Activated CD8-positive, alpha-beta memory T cell treated with anti-CD3 and anti-CD28 coated beads, Interleukin-2, amount 50 U/mL, for 24 hours (primary cell): Measurements from ENCODE around the gene OR2T10.
"Not testable (repeated sequence)": the region's sequence is repeated elsewhere in the genome, so short reads cannot be mapped to it uniquely, and the experiment has no call there.

Experiments used
- DNase-seq: peaks from one replicate; pipeline ENCODE4 v3.0.0-alpha.2; 2020; ENCODE audit errors: extremely low read depth

The OR2T10 gene

GRCh38 chr1:248597589-248597988, at the start of gene OR2T10:
OR2T10 (minus strand) TSS chr1:248597700; CDS start chr1:248593768, 3,932 bp downstream.
- no peak for DNase-seq

GRCh38 chr1:248645178-248645577, 47.7 kb upstream of the OR2T10 start, which contains the start of gene OR2T35:
OR2T35 (minus strand) TSS chr1:248645278; CDS start chr1:248639258, 6,020 bp downstream.
- not testable (repeated sequence) for DNase-seq

- DNase-seq = not testable (repeated sequence)
Measured at GRCh38 chr1:248642971-248643651, 45.6 kb upstream of the OR2T10 start.

GRCh38 chr1:248641583-248641982, 44.1 kb upstream of the OR2T10 start:
- not testable (repeated sequence) for DNase-seq

- DNase-seq = not testable (repeated sequence)
Measured at GRCh38 chr1:248640906-248641305, 43.4 kb upstream of the OR2T10 start.

GRCh38 chr1:248639652-248640051, 42.2 kb upstream of the OR2T10 start:
- not testable (repeated sequence) for DNase-seq

- DNase-seq = not testable (repeated sequence)
Measured at GRCh38 chr1:248636612-248637011, 39.1 kb upstream of the OR2T10 start.

GRCh38 chr1:248634991-248635390, 37.5 kb upstream of the OR2T10 start, which contains the start of gene OR2T11:
OR2T11 (minus strand) TSS chr1:248635091; CDS start chr1:248627128, 7,963 bp downstream.
- not testable (repeated sequence) for DNase-seq

GRCh38 chr1:248631354-248632008, 34.0 kb upstream of the OR2T10 start:
- DNase-seq = no peak

- no peak for DNase-seq
Measured at GRCh38 chr1:248630551-248630950, 33.1 kb upstream of the OR2T10 start.

GRCh38 chr1:248627971-248628844, 30.7 kb upstream of the OR2T10 start:
- no peak for DNase-seq

GRCh38 chr1:248625971-248626370, 28.5 kb upstream of the OR2T10 start:
- no peak for DNase-seq

- DNase-seq = no peak
Measured at GRCh38 chr1:248625166-248625565, 27.7 kb upstream of the OR2T10 start.

GRCh38 chr1:248622570-248623001, 25.1 kb upstream of the OR2T10 start:
- DNase-seq = no peak

GRCh38 chr1:248621770-248622169, 24.3 kb upstream of the OR2T10 start:
- no peak for DNase-seq

GRCh38 chr1:248618878-248619277, 21.4 kb upstream of the OR2T10 start:
- DNase-seq = peak; percentile 23

GRCh38 chr1:248618119-248618518, 20.6 kb upstream of the OR2T10 start:
- no peak for DNase-seq

- no peak for DNase-seq
Measured at GRCh38 chr1:248613742-248614141, 16.2 kb upstream of the OR2T10 start.

GRCh38 chr1:248611883-248612414, 14.4 kb upstream of the OR2T10 start:
- no peak for DNase-seq

GRCh38 chr1:248610301-248610700, 12.8 kb upstream of the OR2T10 start:
- DNase-seq = no peak

- DNase-seq = no peak
Measured at GRCh38 chr1:248599396-248599795, 1.9 kb upstream of the OR2T10 start.

- DNase-seq = no peak
Measured at GRCh38 chr1:248596615-248597014, 885 bp downstream of the OR2T10 start.
